Fibroblast of lung (primary cell): ENCODE results near the gene DCAF11. TPM values are rescaled to one million over a fixed set of nuclear protein-coding genes. Genes with fewer than 3 reads are reported as not detected.

Experiments used
- DNase-seq, 2 donors: peaks; one replicate each; pipeline versions ENCODE4 v3.0.0 to v3.0.0-alpha.2; 2010; ENCODE audit warnings: low read depth in 2 of 2
- H2AFZ ChIP-seq: 2 replicates; pipeline ENCODE4 v1.5.1; 2012; ENCODE audit warnings: low read length, control low read depth, inconsistent platforms
- H3K27ac ChIP-seq: 2 replicates; pipeline ENCODE4 v1.5.1; 2011; ENCODE audit warnings: low read length, control low read depth; ENCODE audit not compliant: insufficient read depth
- H3K27me3 ChIP-seq: 2 replicates; pipeline ENCODE4 v1.5.1; 2011; ENCODE audit warnings: mild to moderate bottlenecking, low read length; ENCODE audit not compliant: control insufficient read depth, insufficient read depth
- H3K36me3 ChIP-seq: 2 replicates; pipeline ENCODE4 v1.5.1; 2011; ENCODE audit warnings: low read length; ENCODE audit not compliant: control insufficient read depth, insufficient read depth
- H3K4me1 ChIP-seq: 2 replicates; pipeline ENCODE4 v1.5.1; 2011; ENCODE audit warnings: low read length; ENCODE audit not compliant: control insufficient read depth, insufficient read depth; ENCODE audit errors: extremely low read depth
- H3K4me2 ChIP-seq: 2 replicates; pipeline ENCODE4 v1.5.1; 2011; ENCODE audit warnings: low read length, control low read depth; ENCODE audit not compliant: insufficient read depth; ENCODE audit errors: extremely low read depth
- H3K4me3 ChIP-seq, 4 experiments: fragments of 200-600 bp in 1 of 4; sonication (generic) in 1 of 4; replicated peaks in 1 of 4; 2 replicates each; pipeline ENCODE4 v1.5.1; 2011 to 2016; ENCODE audit warnings: low read length in 4 of 4, low read depth in 3 of 4, mild to moderate bottlenecking in 3 of 4, control low read depth in 2 of 4, inconsistent platforms in 1 of 4, mixed read lengths in 1 of 4; ENCODE audit not compliant: insufficient read depth in 1 of 4; ENCODE audit errors: control extremely low read depth in 1 of 4
- H3K79me2 ChIP-seq: 2 replicates; pipeline ENCODE4 v1.5.1; 2012; ENCODE audit warnings: mild to moderate bottlenecking, low read length, inconsistent platforms; ENCODE audit not compliant: control insufficient read depth, insufficient read depth
- H3K9ac ChIP-seq: 2 replicates; pipeline ENCODE4 v1.5.1; 2011; ENCODE audit warnings: mild to moderate bottlenecking, low read length, control low read depth; ENCODE audit not compliant: insufficient read depth
- H3K9me3 ChIP-seq: 2 replicates; pipeline ENCODE4 v1.5.1; 2012; ENCODE audit warnings: low read depth, low read length; ENCODE audit not compliant: control insufficient read depth, insufficient read depth
- H4K20me1 ChIP-seq: 2 replicates; pipeline ENCODE4 v1.5.1; 2011; ENCODE audit warnings: low read length; ENCODE audit not compliant: control insufficient read depth, insufficient read depth; ENCODE audit errors: extremely low read depth
- CTCF ChIP-seq, 2 donors: IDR thresholded peaks in 1 of 2; conservative IDR thresholded peaks in 1 of 2; 1 replicate in 1 of 2; 2 replicates in 1 of 2; pipeline ENCODE4 v1.5.1; 2011 to 2012; ENCODE audit warnings: low read length in 2 of 2, control low read depth in 1 of 2, inconsistent platforms in 1 of 2, low read depth in 1 of 2, mild to moderate bottlenecking in 1 of 2
- EZH2 ChIP-seq: IDR thresholded peaks from 2 replicates; pipeline ENCODE4 v1.5.1; 2012; ENCODE audit warnings: low read length, control low read depth, mild to moderate bottlenecking; ENCODE audit errors: missing control alignments
- polyA plus RNA-seq, 2 donors: library from polyadenylated mRNA; depleted of rRNA in 1 of 2; stranded (reverse) in 1 of 2; unstranded in 1 of 2; fragments of >200 nt; gene quantifications; 2 replicates each; pipeline ENCODE4 v1.2.1, GENCODE V29; 2011 to 2012; ENCODE audit warnings: missing spikeins in 1 of 2
- total RNA-seq: library from RNA; depleted of rRNA; stranded (reverse); fragments of >200 nt; gene quantifications from 2 replicates; pipeline ENCODE4 v1.2.1, GENCODE V29; 2014

DCAF11 gene
- total and polyA plus RNA-seq, 2 donors (not counting 1 experiment from before 2014, with no cell fraction given) = 18.4 to 68.0 TPM

DNA sequence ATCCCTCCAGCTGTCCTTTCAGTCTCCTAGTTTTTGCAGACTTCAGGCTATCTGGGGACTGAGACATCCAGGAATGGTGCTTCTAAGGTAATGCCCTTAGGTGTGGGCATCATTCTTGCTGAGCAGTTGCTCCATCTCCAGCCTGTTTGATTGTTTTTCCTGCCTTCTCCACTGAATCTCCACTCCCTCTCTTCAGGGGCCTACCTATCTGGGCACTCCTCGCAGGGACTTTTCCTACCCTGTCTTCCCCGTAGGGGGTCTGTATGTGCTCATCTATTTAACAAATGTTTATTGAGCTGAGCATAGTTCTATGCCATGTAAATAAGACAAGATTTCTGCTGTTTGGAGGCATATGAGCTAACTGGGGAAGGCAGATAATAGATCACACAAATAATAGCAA is 18.4 kb downstream of the DCAF11 start:
- DNase-seq = no peak

DNA sequence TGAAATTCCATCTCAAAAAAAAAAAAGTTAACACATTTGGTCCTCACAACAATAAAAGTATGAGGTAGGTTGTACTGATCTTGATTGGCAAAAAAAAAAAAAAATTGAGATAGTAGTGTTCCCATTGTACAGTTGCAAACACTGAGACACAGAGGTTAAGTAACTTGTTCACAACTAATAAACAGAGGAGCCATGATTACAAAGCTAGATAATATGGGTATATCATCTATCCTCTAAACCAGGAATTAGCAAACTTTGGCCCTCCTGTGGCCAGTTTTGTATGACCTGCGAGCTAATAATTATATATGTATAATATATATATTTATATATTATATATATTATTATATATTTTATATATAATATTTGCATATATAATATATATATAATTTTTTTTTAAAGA is 19.2 kb downstream of the DCAF11 start:
- no peaks in the 10 kb centered on the region for H3K27me3 ChIP-seq
- no peak overlapping the region for H2AFZ ChIP-seq
- H3K4me1 ChIP-seq = peaks cover 6% of the 10 kb centered on the region
- no peaks in the 10 kb centered on the region for H4K20me1 ChIP-seq
- H3K27ac ChIP-seq = no peak overlapping the region
- H3K4me2 ChIP-seq = no peak overlapping the region
- peaks cover 7% of the 10 kb centered on the region for H3K36me3 ChIP-seq
- H3K79me2 ChIP-seq = peaks cover 14% of the 10 kb centered on the region
- no peak for TF ChIP-seq CTCF (conservative IDR thresholded peaks at IDR 0.05 in 1 of 2, IDR thresholded peaks at IDR 0.05 in 1 of 2; ENCODE audit: low read depth in 1 of 2, low read length in 2 of 2)
- no peak for TF ChIP-seq EZH2
- no peak for DNase-seq
- no peak overlapping the region for H3K4me3 ChIP-seq
- no peaks in the 10 kb centered on the region for H3K9me3 ChIP-seq
- no peak overlapping the region for H3K9ac ChIP-seq

More for the DNA sequence above, 18.4 kb downstream of the DCAF11 start:
- no peak overlapping the region for H3K9ac ChIP-seq
- no peak overlapping the region for H3K27ac ChIP-seq
- no peak overlapping the region for H3K4me3 ChIP-seq
- H3K4me2 ChIP-seq = no peak overlapping the region
- peaks cover 10% of the 10 kb centered on the region for H3K79me2 ChIP-seq
- no peak for TF ChIP-seq CTCF (conservative IDR thresholded peaks at IDR 0.05 in 1 of 2, IDR thresholded peaks at IDR 0.05 in 1 of 2; ENCODE audit: low read depth in 1 of 2, low read length in 2 of 2)
- no peak for TF ChIP-seq EZH2
- peaks cover 6% of the 10 kb centered on the region for H3K4me1 ChIP-seq
- no peaks in the 10 kb centered on the region for H3K27me3 ChIP-seq
- H2AFZ ChIP-seq = no peak overlapping the region
- no peaks in the 10 kb centered on the region for H3K9me3 ChIP-seq
- no peaks in the 10 kb centered on the region for H4K20me1 ChIP-seq
- H3K36me3 ChIP-seq = peaks cover 3% of the 10 kb centered on the region

- no peak overlapping the region for H3K27ac ChIP-seq
- H3K4me3 ChIP-seq = peak overlapping the region; percentile 53 to 90 (median 70)
- H3K4me2 ChIP-seq = peak overlapping the region; percentile 75
- H3K36me3 ChIP-seq = peaks cover 7% of the 10 kb centered on the region
- H3K4me1 ChIP-seq = peaks cover 6% of the 10 kb centered on the region
- no peak for TF ChIP-seq CTCF (conservative IDR thresholded peaks at IDR 0.05 in 1 of 2, IDR thresholded peaks at IDR 0.05 in 1 of 2; ENCODE audit: low read depth in 1 of 2, low read length in 2 of 2)
- TF ChIP-seq EZH2 = no peak
- no peaks in the 10 kb centered on the region for H3K9me3 ChIP-seq
- no peaks in the 10 kb centered on the region for H3K27me3 ChIP-seq
- peaks cover 26% of the 10 kb centered on the region for H3K79me2 ChIP-seq
- H4K20me1 ChIP-seq = no peaks in the 10 kb centered on the region
- DNase-seq = no peak
- H2AFZ ChIP-seq = peak overlapping the region; percentile 85
- peak overlapping the region; percentile 89 for H3K9ac ChIP-seq
Measured at GRCh38 chr14:24135584-24135833, 20.9 kb downstream of the DCAF11 start.
